Activated T-cell treated with anti-CD3 and anti-CD28 coated beads, Interleukin-2, amount 50 U/mL, for 4 hours (primary cell): ENCODE measurements around the gene SET. TPM values are rescaled to one million over a fixed set of nuclear protein-coding genes. Genes with fewer than 3 reads are reported as not detected.
"Not testable (repeated sequence)": the region's sequence is repeated elsewhere in the genome, so short reads cannot be mapped to it uniquely, and the experiment has no call there.

Experiments
- ATAC-seq, 2 donors: fragments of 200-7000 bp; cut with Tn5 transposase; one replicate each; pipeline ENCODE4 v1.10.0; 2021
- DNase-seq: peaks from one replicate; pipeline ENCODE4 v3.0.0-alpha.2; 2020
- H3K27me3 Mint-ChIP-seq: one replicate; pipeline ENCODE4 v1.8.0; 2021; ENCODE audit warnings: low read depth, mixed read lengths
- H3K36me3 Mint-ChIP-seq: one replicate; pipeline ENCODE4 v1.8.0; 2022; ENCODE audit warnings: mixed read lengths; ENCODE audit not compliant: insufficient read depth
- H3K4me1 Mint-ChIP-seq: one replicate; pipeline ENCODE4 v1.8.0; 2021; ENCODE audit warnings: low read depth, mixed read lengths
- H3K4me3 Mint-ChIP-seq: one replicate; pipeline ENCODE4 v1.8.0; 2021; ENCODE audit warnings: mild to moderate bottlenecking, moderate library complexity, mixed read lengths
- H3K9me3 Mint-ChIP-seq: one replicate; pipeline ENCODE4 v1.8.0; 2021; ENCODE audit warnings: mixed read lengths
- total RNA-seq, 3 donors: library from RNA; stranded (reverse); gene quantifications; one replicate each; pipeline ENCODE4 v1.2.1, GENCODE V29; 2021

Gene SET
- total RNA-seq, 3 donors from 2014 or later, result 761 to 865 (median 792) TPM

DNA sequence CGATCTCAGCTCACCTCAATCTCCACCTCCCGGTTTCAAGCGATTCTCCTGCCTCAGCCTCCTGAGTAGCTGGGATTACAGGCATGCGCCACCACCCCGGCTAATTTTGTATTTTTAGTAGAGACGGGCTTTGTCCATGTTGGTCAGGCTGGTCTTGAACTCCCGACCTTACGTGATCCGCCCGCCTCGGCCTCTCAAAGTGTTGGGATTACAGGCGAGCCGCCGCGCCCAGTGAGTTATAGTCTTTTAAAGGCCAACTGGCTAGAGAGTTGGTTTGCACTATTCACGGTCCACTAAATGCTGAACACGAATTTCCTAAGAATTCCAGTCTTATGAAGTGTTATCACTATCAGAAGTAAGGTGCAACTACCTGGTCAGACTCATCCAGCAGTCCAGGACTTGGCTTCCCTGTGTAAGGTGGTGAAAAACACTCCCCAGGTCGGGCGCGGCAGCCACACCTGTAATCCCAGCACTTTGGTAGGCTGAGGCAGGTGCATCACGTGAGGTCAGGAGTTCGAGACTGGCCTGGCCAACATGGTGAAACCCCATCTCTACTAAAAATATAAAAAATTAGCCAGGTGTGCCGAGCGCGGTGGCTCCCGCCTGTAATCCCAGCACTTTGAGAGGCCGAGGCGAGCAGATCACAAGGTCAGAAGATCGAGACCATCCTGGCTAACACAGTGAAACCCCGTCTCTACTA, 10.2 kb downstream of the SET start:
- not testable (repeated sequence) for H3K4me1 Mint-ChIP-seq, H3K4me3 Mint-ChIP-seq, DNase-seq, H3K27me3 Mint-ChIP-seq, ATAC-seq, H3K9me3 Mint-ChIP-seq
- H3K36me3 Mint-ChIP-seq, result peaks cover 16% of the 10 kb centered on the region

DNA sequence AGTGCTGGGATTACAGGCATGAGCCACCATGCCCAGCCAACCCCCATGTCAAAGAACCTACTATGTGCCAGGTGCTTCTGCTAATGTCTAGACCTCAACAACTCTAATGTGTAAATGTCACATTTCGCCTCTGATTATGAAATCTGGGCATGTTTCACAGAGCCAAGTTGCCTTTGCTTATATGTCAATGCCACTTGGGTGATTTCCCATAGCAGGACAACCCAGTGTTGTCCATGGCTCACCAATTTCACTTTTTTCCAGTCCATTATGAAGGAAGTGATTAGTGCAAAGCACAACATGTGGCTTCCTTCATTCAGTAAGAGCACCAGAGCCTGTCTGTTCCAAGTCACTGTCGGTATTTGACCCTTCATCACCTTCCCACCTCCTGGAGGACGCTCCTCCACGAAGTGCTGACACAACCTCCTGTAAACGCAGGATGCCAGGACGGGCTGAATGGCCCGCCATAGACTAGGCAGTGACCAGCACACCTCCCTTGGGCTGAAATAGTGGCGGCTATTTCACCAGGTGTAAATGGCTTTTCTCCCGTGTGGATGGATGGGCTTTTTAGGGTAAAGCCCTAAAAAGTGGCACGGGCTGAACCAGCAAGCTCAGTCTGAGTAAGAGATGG, 12.3 kb downstream of the SET start:
- H3K4me1 Mint-ChIP-seq, result peaks cover 7% of the 10 kb centered on the region
- peaks cover 7% of the 10 kb centered on the region for H3K36me3 Mint-ChIP-seq
- no peaks in the 10 kb centered on the region for H3K9me3 Mint-ChIP-seq
- DNase-seq (no peak), ATAC-seq (no peak)
- H3K27me3 Mint-ChIP-seq, result no peaks in the 10 kb centered on the region
- peak overlapping the region; percentile 35 for H3K4me3 Mint-ChIP-seq

DNA sequence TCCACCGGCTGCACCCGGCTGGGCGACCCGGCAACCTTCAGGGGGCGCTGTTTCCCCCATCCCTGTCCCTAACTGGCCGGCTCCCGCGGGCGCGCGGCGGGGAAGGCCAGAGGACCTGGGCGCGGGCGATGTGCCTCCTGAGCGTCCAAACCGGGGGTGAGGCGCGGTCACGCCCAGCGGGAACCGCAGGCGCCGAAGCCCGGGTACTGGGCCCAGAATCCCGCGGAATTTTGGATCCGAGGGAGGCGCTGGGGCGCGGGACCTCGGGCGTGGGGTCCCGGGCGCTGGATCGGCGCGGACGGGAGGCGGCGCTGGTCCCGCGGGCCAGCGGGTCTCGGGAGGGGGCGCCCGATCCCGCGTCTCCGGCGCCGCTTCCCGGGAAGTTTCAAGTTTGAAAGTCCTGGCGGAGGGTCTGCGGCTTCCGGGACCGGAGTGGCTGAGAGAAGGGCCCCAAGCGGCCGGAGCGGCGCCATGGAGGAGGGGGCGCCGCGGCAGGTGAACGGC, 13.5 kb downstream of the SET start, which contains the start of gene PKN3:
Gene PKN3, plus strand, starts transcription at position 59 of the 504 bp plus-strand sequence. Its CDS starts 413 bp downstream, at position 472.
- peak; percentile 87 to 88 for ATAC-seq
- H3K36me3 Mint-ChIP-seq, result no peaks in the 10 kb centered on the region
- H3K9me3 Mint-ChIP-seq, result no peaks in the 10 kb centered on the region
- H3K4me3 Mint-ChIP-seq, result peak within 1 kb of the TSS; percentile 78
- no peaks in the 10 kb centered on the region for H3K27me3 Mint-ChIP-seq
- H3K4me1 Mint-ChIP-seq, result peaks cover 7% of the 10 kb centered on the region
- peak; percentile 81 for DNase-seq

DNA sequence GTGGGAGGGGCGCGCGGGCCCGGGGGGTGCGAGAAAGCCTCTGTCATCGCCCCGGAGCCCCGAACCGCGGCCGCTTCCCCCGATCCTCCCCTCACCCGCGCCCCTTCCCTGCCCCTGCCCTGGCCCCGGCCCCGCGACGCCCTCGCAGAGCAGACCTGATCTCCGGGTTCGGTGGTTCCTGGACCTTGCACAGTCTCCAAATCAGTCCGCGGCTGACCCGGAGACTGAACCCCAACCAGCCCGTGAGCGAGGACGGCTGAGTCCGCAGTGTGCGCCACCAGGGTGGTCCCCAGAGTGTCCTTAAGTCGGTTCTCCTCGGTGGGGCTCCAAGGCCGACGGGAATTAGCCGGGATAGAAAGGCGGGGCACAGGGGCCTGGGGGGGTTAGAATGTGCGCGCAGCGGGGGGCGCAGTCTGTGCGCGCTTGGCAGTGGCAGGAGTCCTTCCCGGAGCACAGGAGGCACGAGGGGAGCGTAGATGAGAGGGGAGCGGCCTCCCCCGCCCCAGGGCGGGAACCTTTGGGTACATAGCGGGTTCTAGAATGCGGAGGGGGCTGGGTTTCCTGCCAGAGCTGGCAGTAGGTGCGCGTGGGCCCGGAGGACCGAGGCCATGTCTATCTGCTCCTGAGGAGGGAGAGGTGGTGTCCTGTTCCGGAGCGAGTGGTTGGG, 14.1 kb downstream of the SET start:
- DNase-seq (no peak), ATAC-seq (peak; percentile 33 to 36)
- Mint-ChIP-seq H3K4me1 (peaks cover 7% of the 10 kb centered on the region), H3K4me3 (peak overlapping the region; percentile 74), H3K9me3 (no peaks in the 10 kb centered on the region), H3K36me3 (no peaks in the 10 kb centered on the region), H3K27me3 (no peaks in the 10 kb centered on the region)

DNA sequence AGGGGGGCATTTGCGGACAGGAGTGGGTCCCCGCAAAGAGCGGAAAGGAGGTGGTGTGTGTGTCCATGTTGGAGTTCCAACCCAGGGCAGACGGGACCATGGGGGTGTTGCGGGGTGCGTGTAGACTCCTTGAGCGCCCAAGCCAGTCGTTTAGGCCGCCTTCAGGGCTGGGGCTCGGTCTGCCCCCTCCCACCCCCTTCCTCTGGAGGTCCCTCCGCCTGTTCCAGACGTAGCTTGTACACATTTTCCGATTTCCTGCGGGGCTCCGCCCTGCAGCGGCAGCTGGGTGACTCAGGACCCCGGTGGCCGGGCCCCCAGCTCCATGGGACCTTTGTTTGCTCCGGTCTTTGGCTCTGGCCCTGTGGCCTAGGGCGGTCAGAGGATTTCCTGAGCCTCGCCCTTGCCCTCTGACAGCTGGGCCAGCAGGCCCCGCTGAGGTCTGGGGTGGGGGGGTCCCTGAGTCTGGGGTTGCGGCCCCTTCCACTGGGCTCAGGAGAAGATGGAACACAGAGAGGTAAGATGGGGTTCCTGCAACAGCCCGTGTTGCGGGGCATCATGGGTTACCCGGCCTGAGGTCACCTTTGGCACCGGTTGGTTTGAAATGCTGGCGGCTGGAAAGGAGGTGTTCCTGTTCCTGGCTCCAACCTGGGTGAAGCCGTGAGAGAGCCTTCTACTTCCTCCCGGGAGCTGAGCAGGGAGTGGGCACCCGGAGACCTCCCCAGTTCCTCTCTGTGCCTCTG, 14.8 kb downstream of the SET start:
- ATAC-seq, result no peak
- DNase-seq, result no peak
- no peaks in the 10 kb centered on the region for H3K9me3 Mint-ChIP-seq
- H3K4me3 Mint-ChIP-seq, result peak overlapping the region; percentile 74
- H3K27me3 Mint-ChIP-seq, result no peaks in the 10 kb centered on the region
- no peaks in the 10 kb centered on the region for H3K36me3 Mint-ChIP-seq
- H3K4me1 Mint-ChIP-seq, result peaks cover 7% of the 10 kb centered on the region

DNA sequence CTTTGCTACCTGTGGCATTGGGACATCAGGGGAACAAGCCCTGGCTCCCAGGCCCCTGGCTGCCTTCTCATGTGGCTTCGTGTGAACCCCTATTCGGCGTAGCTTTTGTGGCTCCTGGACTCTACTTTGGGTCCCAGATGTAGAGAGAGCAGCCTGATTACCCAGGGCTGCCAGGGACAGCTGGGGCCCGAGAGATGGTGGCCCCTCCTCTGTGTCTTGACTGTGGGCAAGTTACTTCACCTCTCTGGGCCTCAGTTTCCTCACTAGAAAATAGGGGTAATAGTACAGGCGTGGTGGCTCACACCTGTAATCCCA, 15.3 kb downstream of the SET start:
- Mint-ChIP-seq H3K9me3 (no peaks in the 10 kb centered on the region), H3K4me3 (peak overlapping the region; percentile 16)

DNA sequence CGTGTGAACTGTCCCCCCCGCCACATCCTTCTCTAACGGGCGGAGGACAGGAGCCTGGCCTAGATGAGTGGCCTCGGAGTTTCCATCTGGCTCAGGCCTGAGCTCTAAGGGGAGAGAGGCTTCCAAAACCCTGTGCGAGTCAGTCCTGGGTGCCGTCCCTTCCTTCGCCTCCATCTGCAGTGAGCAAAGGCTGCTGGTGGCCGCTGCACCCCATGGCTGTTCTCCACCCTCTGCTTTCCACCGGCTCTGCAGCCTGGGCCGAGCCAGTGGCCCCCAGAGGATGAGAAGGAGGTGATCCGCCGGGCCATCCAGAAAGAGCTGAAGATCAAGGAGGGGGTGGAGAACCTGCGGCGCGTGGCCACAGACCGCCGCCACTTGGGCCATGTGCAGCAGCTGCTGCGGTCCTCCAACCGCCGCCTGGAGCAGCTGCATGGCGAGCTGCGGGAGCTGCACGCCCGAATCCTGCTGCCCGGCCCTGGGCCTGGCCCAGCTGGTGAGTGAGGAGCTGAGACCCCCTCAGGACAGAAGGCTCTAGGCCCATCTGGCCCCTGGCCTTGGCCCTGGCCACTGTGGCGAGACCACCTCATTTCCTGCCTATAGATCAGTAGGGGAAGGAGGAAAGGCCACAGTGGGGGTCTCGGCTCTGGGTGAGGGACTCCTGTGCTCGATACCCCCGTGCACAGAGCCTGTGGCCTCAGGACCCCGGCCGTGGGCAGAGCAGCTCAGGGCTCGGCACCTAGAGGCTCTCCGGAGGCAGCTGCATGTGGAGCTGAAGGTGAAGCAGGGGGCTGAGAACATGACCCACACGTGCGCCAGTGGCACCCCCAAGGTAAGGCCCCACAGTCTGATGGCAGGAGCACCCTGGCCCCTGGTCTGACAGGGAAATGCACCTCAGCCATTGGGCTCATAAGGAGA, 16.3 kb downstream of the SET start:
- no peaks in the 10 kb centered on the region for H3K9me3 Mint-ChIP-seq
- no peak for ATAC-seq
- H3K36me3 Mint-ChIP-seq, result no peaks in the 10 kb centered on the region
- DNase-seq, result no peak
- no peak overlapping the region for H3K4me3 Mint-ChIP-seq
- H3K4me1 Mint-ChIP-seq, result peaks cover 7% of the 10 kb centered on the region
- no peaks in the 10 kb centered on the region for H3K27me3 Mint-ChIP-seq

More for the DNA sequence above, 15.3 kb downstream of the SET start:
- no peaks in the 10 kb centered on the region for H3K27me3 Mint-ChIP-seq
- DNase-seq (no peak), ATAC-seq (no peak)
- H3K36me3 Mint-ChIP-seq, result no peaks in the 10 kb centered on the region
- H3K4me1 Mint-ChIP-seq, result peaks cover 7% of the 10 kb centered on the region

DNA sequence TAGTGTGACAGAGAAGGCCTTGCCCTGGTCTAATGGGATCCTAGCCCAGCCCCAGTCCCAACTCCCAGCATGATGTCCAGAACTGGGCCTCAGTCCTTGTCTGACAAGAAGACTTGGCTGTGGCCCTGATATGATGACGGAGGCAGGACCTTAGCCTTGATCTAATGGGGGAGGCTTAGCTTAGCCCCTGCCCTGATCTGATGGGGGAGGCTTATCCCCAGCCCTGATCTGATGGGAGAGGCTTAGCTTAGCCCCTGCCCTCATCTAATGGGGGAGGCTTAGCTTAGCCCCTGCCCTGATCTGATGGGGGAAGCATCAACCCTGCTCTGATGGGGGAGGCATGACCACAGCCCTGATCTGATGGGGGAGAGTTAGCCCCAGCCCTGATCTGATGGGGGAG, 17.0 kb downstream of the SET start:
- ATAC-seq (no peak), DNase-seq (no peak)
- H3K4me3 Mint-ChIP-seq, result no peak overlapping the region
- no peaks in the 10 kb centered on the region for H3K9me3 Mint-ChIP-seq
- no peaks in the 10 kb centered on the region for H3K36me3 Mint-ChIP-seq
- no peaks in the 10 kb centered on the region for H3K27me3 Mint-ChIP-seq
- peaks cover 7% of the 10 kb centered on the region for H3K4me1 Mint-ChIP-seq

DNA sequence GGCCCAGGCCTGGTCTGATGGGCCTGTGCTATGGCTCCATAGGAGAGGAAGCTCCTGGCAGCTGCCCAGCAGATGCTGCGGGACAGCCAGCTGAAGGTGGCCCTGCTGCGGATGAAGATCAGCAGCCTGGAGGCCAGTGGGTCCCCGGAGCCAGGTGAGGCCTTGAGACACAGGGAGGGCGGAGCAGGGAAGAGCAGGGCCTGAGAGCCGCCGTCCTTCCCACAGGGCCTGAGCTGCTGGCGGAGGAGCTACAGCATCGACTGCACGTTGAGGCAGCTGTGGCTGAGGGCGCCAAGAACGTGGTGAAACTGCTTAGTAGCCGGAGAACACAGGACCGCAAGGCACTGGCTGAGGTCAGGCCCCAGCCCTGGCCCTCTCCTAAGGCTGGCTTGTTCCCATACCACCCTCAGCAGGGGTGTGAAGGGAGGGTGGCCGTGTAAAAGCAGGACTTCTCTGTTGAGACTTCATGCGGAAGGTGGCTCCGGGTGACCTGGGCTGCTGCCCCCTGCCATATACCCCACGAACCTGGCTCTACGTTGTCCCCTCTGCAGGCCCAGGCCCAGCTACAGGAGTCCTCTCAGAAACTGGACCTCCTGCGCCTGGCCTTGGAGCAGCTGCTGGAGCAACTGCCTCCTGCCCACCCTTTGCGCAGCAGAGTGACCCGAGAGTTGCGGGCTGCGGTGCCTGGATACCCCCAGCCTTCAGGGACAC, 17.8 kb downstream of the SET start:
- ATAC-seq, result no peak
- no peak for DNase-seq
- Mint-ChIP-seq H3K36me3 (no peaks in the 10 kb centered on the region), H3K4me3 (no peak overlapping the region), H3K27me3 (no peaks in the 10 kb centered on the region), H3K9me3 (no peaks in the 10 kb centered on the region), H3K4me1 (peaks cover 3% of the 10 kb centered on the region)

DNA sequence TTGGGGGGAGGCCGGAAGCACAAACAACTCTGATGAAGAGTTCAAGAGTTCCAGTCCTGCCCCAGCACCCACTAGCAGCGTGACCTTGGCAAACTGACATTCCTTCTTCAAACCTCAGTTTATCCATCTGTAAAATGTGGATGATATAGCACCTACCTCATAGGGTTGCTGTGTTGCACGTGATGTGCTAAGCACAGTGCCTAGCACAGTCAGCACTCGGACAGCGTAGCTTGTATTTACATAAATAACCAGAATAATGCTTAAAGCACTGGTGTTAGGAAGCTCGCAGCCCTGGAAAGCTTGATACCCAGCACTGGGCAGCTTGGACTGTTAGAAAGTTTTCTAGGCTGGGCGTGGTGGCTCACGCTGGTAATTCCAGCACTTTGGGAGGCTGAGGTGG, 18.4 kb downstream of the SET start:
- no peak for ATAC-seq
- Mint-ChIP-seq H3K4me1 (no peaks in the 10 kb centered on the region), H3K36me3 (no peaks in the 10 kb centered on the region), H3K27me3 (no peaks in the 10 kb centered on the region), H3K9me3 (no peaks in the 10 kb centered on the region), H3K4me3 (no peak overlapping the region)
- DNase-seq, result no peak

DNA sequence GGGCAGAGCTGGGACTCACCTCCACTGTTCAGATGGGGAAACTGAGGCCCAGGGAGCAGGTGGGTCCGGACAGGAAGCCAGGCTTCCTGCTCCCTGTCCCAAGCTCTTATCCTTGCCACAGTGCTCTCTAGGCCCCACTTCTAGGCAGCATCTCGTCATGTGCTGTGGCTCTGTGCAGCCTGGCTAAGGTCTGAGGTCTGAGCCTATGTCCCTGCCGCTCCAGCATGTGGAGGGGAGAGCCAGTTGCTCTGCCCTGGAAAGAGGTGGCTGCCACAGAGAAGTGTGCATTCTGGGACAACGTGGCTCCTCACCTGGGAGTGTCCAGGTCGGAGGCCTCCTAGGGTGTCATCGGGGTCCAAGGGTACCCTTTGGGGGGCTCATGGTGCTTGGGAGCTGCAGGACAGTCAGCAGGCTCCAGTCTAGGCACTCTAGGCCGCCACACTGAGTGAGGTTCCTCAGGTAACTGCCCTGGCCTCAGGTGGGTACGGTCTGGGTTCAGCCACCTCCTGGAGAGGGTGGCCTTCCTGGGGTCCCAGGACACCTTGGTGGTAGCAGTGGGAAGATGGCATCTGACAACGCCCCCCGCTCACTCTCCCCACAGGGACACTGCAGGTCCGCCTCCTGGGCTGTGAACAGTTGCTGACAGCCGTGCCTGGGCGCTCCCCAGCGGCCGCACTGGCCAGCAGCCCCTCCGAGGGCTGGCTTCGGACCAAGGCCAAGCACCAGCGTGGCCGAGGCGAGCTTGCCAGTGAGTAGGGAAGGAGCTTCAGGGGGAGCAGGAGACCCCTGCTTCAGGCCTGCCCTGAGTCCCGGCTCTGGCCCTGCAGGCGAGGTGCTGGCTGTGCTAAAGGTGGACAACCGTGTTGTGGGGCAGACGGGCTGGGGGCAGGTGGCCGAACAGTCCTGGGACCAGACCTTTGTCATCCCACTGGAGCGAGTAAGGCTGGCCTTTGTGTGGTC, 23.7 kb downstream of the SET start:
- no peak overlapping the region for H3K4me3 Mint-ChIP-seq
- no peak for ATAC-seq
- no peaks in the 10 kb centered on the region for H3K36me3 Mint-ChIP-seq
- H3K9me3 Mint-ChIP-seq, result no peaks in the 10 kb centered on the region
- H3K27me3 Mint-ChIP-seq, result no peaks in the 10 kb centered on the region
- no peak for DNase-seq
- H3K4me1 Mint-ChIP-seq, result no peaks in the 10 kb centered on the region

DNA sequence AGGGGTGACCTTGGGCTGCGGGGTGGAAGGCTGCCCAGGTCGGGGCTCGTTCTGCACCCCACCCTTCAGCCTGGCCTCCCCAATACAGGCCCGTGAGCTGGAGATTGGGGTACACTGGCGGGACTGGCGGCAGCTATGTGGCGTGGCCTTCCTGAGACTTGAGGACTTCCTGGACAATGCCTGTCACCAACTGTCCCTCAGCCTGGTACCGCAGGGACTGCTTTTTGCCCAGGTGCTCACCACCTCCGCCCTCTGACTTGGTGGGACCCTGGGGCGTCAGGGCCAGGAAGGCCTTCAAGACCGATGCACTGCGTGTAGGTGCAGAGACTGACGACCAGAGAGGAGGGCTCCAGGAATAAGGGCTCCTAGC, 24.4 kb downstream of the SET start:
- Mint-ChIP-seq H3K27me3 (no peaks in the 10 kb centered on the region), H3K36me3 (no peaks in the 10 kb centered on the region), H3K4me3 (no peak overlapping the region), H3K9me3 (no peaks in the 10 kb centered on the region), H3K4me1 (no peaks in the 10 kb centered on the region)
- DNase-seq (no peak), ATAC-seq (no peak)
